Brain pericyte (primary cell): Measurements from ENCODE around the gene WDR26.
"Not testable (repeated sequence)": the region's sequence is repeated elsewhere in the genome, so short reads cannot be mapped to it uniquely, and the experiment has no call there.

ENCODE experiments used
- DNase-seq: peaks from one replicate; pipeline ENCODE4 v3.0.0-alpha.2; 2012; ENCODE audit warnings: low read depth, low spot score

The WDR26 gene

DNA sequence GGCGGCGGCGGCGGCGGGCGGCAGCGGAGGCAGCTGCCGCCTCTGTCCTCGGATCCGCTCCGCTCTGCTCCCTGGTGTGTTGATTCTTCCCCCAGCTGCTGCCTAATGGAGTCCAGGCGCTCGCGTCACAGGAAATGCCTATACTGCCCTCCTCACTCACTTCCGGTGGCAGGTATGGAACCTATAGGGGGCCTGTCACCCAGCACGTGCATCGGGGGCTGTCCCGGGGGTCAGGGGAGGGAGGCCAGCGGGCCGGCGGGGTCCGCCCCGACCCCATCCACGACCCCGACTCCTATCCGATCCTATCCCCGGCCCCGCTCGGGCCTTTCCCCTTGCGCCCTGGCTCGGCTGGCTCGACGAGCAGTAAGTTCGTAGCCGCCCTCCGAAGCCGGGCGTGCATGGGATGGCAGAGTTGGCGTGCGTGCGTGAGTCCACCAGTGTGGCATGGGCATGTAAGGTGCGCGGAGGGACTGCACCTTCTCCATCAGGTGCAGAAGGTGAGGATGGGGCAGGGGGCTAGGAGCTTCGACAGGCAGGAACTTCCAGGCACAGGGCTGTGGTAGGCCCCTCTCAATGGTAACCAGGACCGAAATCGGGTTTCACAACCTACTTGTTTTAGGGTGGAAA is at the start of gene WDR26:
Gene WDR26 (minus strand): TSS at position 107 of the 627 bp plus-strand sequence.
- DNase-seq, result no peak

DNA sequence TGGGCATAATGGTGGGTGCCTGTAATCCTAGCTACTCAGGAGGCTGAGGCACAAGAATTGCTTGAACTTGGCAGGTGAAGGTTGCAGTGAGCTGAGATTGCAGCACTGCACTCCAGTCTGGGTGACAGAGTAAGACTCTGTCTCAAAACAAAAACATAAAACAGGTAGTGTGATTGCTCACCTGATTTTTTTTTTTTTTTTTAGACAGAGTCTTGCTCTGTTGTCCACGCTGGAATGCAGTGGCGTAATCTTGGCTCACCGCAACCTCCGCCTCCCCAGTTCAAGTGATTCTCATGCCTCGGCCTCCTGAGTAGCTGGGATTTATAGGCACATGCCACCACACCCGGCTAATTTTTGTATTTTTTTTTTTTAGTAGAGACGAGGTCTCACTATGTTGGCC is 48.6 kb upstream of the WDR26 start:
- not testable (repeated sequence) for DNase-seq

DNA sequence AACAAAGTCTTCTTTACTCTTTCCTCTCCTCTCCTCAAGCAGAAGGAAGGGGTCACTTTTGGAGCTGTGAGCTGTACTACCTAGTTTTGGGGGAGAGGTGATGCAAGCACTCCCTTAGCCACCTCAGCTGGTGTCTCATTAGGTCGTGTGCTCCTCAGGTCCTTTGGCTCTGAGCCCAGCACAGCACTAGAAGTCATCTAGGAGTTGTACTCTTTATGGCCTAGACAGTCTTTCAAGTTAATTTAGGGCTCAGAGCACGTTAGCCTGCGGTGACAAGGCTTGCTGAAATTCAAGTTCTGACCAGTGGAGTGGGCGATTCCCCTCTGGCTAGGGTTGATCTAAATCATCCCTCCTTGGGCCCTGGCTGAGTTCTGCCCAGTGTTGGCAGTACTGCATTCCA is 48.0 kb upstream of the WDR26 start:
- DNase-seq, result no peak

DNA sequence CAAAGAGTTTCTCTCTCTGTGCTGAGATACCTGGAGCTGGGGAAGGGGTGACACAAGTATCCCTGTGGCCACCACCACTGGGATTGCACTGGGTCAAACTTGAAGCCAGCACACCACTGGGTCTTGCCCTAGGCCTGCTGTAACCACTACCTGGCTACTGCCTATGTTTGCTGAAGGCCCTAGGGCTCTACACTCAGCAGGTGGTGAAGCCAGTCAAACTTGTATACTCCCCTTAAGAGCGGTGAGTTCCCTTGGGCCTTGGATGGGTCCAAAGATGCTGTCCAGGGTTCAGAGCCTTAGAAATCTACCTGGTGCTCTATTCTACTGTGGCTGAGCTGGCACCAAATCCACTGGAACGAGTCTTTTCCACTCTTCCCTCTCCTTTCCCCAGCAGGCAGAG is 47.0 kb upstream of the WDR26 start:
- no peak for DNase-seq

DNA sequence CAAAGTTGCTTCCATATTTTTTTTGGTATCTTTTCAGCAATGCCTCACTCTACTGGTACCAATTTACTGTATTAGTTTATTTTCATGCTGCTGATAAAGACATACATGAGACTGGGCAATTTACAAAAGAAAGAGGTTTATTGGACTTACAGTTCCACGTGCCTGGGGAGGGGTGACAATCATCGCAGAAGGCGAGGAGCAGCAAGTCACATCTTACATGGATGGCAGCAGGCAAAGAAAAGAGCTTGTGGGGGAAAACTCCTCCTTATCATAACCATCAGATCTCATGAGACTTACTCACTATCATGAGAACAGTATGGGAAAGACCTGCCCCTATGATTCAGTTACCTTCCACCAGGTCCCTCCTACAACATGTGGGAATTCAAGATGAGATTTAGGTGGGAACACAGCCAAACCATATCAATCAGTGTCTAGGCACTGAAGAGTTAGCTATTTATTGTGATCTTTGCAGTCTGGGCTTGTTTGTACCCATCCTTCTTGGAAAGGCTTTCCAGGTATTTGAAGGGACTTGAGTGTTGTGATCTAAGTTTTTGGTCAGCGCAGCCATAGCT is 46.4 kb upstream of the WDR26 start:
- DNase-seq, result not testable (repeated sequence)

DNA sequence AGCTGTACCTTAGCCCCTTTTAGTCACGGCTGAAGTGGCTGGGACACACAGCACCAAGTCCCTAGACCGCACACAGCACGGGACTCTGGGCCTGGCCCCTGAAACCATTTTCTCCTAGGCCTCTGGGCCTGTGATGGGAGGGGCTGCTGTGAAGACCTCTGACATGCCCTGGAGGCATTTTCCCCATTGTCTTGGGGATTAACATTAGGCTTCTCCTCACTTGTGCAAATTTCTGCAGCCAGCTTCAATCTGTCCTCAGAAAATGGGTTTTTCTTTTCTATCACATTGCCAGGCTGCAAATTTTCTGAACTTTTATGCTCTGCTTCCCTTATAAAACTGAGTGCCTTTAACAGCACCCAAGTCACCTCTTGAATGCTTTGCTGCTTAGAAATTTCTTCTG is 45.6 kb upstream of the WDR26 start:
- not testable (repeated sequence) for DNase-seq

DNA sequence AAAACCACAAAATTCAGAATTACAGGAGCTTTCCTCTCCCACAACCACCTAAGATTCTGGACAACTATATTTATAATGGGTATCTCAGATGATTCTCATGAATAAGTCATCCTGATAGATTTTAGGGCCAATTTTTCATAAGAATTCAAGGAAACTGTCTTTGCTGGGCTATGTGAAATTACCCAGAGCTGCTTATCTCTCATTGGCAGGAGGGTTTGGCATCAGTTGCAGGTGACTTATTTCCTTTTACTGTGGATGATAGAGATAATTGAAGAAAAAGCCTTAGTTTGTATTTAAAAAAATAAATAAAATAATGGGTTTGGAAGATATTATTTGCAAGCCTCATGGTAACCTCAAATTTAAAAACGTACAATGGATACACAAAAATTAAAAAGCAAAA is 38.2 kb upstream of the WDR26 start:
- DNase-seq, result no peak

DNA sequence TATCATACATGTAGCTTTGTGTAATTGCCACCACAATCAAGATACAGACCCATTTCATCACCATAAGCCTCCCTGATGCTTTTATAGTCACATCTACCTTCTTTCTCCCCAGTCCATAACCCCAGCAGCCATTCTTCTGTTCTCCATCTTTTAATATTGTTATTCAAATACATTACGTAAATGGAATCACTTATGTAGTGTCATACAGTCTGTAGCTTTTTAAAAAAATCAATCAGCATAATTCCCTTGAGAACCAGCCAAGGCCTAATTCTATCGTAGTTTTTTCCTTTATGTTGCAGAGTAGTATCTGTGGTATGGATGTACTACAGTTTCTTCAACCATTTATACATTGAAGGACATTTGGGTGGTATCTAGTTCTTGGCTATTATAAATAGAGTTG is 31.6 kb upstream of the WDR26 start:
- DNase-seq, result no peak

DNA sequence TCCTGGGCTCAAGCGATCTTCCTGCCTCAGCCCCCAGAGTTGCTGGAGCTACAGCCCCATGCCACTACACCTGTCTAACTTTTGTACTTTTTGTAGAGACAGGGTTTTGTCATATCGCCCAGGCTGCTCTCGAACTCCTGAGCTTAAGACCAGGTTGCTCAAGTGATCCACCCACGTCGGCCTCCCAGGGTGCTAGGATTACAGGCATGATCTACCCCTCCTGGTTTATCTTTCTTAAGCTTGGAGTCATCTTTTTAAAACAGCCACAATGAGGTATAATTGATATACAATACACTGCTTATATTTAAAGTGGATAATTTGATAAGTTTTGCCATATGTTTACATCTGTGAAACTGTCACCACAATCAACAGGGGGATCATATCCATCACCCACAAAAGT is 25.4 kb upstream of the WDR26 start:
- DNase-seq, result no peak

DNA sequence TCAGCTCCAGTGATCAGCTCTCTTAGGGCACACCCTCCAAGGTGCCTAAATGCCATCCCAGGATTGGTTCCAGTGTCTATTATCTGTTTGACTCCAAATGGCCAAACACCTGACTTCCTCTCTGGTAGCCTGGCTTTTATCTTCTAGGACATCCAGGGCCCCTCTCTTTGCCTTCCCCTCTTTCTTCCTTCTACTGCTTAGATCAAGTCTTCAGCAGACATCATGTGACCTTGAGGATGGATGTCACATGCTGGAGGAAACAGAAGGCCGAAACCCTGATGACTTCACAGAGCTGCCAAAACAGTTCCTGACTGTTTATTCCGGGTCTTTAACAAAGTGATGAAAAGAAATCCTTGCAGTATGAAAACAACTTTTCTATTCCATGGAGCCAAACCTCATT is 24.4 kb upstream of the WDR26 start:
- no peak for DNase-seq

DNA sequence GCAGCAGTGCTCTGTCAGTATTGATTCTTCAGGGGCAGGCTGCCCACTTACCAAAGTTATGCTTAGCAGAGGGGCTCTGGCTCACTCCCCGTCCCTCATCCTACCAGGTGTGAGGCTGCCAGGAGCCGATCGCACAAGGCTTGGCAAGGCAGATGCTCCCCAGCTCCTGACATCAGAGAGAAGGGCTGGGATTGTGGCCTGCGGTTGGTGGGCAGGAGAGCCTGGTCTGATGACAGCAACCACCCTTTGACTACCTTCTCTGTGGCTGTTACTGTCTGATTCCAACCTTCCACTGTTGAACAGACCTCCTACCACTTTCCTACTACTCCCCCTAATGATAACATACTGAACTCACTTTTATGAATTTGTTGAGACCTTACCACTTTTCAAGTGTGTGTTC is 23.7 kb upstream of the WDR26 start:
- no peak for DNase-seq

DNA sequence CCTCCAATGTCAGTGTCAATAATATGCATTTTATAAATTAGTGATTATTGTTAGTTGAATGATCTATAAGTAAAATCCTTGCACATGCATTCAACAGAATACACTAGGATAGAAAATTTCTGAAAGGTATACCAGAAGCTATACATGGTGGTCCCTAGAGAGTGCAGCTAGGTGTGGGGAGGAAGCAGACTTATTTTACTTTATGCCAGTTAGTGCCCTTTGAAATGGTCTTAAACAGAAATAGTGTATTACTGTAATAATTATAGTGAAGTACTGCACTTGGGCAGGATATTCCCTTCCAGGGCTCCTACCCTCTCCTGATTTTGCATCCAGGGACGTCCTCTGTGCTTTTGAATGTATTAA is 23.2 kb upstream of the WDR26 start:
- DNase-seq, result no peak

DNA sequence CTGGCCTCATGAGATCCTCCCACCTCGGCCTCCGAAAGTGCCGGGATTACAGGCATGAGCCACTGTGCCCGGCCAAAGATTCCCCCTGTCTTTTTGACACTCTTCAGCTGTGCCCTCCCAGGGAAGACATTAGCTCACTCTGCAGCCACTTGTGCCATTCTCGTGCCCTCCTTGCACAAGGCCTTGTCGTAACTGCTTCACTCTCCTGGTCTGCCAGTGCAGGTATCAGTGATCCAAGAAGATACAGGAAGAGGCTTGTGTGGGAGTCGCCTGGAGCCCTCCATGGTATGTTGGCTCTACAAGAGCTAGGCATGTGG is 22.0 kb upstream of the WDR26 start:
- DNase-seq, result no peak

DNA sequence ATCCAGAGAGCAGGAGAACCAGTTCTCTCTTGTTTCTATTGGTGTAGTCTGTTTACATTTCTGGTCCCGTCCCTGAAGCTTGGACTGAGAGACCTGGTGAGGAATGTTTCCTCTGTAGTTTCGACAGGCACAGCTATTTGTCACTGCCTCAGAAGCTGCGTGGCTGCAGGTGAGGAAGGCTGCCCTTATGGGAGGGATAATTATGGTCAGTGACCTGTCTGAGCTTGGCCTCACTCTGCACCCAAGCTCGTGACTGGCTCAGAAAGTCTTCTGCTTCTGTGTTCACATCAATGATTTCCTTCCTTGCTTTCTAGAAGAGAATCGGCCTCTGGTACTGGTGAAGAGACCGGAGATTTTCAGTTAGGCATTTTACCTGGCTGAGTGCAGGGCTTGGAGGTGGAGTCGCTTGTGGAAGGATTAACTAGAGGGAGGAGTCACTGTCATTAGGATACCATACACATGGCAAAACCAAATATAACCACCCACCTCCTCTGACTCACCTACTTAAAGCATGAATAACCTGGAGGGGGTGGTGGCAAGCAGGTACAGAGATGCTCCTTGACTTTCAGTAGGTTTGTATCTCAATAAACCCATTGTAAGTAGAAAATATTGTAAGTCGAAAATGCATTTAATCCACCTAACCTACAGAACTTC is 19.9 kb upstream of the WDR26 start:
- no peak for DNase-seq

DNA sequence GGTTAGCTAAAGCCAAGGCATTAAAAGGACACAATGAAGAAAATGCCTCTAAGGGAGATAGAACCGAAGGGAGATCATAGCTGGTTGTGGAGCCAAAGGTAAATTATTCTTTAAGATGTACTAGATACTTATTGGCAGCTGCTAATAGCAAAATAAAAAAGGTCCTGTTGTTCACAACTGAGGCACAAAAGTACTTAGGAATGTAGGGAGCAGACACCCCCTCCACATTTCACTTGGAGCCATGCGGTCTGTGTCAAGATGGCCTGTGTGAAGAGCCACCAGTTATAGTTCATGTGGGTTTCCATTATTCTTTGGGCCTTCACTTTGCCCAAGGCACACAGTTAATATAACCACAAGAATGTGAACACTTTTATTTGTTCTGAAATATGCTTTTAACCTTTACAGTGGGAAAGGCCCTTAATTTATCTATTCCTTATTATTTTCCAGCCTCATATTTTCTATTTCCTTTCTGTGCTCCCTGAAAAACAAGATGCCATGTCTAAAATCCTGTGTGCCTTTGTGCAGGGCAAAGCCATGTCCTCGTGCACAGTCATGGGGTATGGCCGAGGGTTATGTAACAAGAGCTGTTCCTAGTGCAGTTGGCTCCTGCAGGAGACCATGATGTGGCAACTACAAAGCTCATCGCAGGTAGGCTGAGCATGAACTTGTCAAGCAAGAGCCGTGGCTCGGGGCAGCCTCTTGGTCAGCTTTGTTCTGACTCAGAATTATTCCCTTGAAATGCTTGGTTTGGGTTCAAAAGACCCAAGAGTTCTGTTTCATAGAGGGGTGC is 16.2 kb upstream of the WDR26 start:
- DNase-seq, result no peak

DNA sequence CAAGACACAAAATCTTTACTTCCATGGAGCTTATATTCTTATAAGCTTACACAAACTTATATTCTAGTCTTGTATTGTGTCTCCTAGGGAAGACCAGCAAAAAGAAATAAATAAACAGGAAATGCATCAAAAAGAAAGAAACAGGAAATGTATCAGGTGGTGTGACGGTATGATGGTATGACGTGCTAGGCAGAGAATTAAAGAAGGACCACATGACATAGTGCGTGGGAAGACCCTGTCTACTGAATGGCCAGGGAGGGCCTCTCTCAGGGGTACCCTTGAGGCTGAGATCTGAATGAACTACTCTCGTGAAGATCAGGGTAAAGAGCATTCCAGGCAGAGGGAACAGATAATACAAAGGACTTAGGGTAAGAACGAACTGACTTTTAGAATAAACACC is 15.6 kb upstream of the WDR26 start:
- no peak for DNase-seq

DNA sequence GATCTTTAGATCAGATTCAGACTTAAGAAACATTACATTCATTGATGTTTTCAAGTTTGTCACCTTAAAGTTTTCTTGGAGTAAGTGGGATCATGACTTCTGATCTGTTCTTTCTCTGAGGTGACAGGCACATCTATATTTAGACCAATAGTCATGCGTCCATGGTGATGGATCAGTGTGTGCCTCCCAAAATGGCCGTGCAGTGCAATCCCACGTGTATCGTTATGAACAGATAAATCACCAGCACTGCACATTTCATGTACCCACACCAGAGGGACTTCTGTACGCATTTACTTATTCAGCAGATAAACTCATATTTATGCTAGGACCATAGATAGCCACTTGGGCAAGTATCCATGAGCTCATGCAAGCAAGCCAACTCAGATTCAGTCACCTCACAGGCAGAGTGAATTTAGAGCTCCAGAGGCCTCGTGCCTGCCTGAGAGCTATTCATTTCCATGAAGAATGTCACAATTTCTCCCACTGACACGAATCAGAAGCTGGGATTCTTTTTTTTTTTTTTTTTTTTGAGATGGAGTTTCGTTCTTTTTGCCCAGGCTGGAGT is 13.9 kb upstream of the WDR26 start:
- DNase-seq, result no peak

DNA sequence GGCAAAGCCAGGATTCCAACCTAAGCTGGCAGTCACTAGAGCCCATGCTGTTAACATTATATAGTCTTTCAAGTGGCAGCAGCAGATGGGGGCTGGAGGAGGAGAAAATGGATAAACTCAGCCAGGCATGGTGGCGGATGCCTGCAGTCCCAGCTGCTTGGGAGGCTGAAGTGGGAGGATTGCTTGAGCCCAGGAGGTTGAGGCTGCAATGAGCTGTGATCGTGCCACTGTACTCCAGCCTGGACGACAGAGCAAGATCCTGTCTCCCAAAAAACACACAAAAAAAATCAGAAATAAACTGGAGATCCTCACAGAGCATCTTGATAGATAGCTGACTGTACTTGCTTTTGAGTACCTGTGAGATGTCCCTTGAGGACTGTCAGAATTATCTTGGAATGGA is 13.4 kb upstream of the WDR26 start:
- DNase-seq, result no peak

DNA sequence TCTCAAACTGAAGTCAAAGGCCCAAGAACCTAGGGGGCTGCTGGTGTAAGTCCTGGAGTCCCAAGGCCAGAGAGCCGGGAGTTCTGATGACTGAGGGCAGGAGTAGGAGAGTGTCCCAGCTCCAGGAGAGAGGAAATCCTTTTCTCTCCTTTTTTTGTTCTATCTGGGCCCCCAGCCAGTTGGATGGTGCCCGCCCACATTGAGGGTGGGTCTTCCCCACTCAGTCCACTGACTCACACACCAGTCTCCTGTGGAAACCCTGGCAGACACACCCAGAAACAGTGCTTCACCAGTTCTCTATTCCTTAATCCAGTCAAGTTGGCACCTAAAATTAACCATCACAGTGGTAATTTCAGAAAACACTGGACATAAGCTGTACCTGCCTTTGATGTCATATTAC is 12.7 kb upstream of the WDR26 start:
- DNase-seq, result no peak

DNA sequence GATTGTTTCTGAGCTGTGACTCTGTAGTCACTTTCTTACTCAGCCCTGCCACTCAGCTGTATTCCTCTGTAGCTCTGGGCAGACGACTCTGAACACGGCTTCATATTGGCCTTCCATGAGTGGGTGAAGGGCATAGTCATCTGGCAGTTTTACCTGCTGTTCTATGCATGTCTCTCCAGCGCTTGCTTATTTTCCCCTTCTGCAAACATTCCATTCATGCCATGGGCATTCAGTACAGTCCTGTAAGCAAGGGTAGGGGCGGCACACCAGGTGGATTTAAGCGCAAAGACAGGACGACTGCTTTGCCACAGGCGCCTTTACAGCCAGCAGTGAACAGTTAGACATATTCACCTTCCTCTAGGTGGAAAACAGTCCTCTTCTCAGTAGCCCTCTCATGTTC is 4.4 kb upstream of the WDR26 start:
- no peak for DNase-seq

DNA sequence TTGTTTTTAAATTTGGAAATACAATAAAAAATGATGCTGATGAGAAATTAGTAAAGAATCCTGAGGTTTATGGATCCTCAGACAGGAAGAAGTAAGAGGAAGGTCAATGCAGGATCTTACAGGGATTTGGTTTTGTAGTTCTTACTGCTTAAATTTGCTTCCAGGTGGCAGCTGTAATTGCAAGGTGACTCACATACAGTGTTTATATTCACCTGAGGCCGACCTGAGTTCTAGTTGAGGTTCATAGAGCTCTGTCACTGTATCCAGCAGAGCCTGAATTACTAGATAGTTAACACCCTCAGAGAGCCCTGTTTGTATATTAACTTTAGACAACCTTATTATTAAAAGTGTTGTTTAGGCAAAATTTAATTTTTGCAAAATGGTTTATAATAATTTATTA is 1.4 kb upstream of the WDR26 start:
- DNase-seq, result no peak

DNA sequence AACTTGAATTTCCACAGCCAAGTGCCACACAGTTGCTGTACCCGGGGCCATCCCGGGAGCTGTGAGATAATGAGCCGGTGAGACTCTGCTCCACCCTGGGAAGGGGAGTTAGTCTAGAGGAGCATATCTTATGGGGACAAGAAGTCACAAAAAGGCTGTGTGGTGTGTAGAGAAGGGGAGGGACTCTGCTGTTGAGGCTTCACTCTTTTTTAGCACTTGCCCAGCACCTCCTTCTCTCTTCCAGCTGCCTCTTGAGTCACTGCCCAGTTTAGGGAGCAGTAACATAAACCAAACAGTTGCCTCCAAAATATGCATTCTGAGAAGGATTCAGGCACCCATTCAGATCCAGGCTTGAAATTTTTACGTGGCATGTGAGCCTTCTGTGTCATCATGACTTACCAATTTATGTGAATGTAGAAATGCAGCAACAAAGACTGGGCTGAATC is 744 bp upstream of the WDR26 start:
- DNase-seq, result no peak
